HepG2 (cell line): ENCODE results near the gene TOP1. TPM values are rescaled to one million over a fixed set of nuclear protein-coding genes. Genes with fewer than 3 reads are reported as not detected.
A peak's percentile ranks its signal among the peaks of the same experiment; 100 is the strongest.

Experiments
- ATF1 ChIP-seq: IDR thresholded peaks from 2 replicates; pipeline ENCODE4 v1.6.1; 2016; ENCODE audit warnings: mild to moderate bottlenecking, control low read depth
- GRHL1 ChIP-seq: sonication (generic); formaldehyde crosslinking; conservative IDR thresholded peaks from 2 replicates; pipeline ENCODE4 v1.8.0; 2022; ENCODE audit warnings: missing genetic modification reagents
- JUND ChIP-seq: sonication (generic); formaldehyde crosslinking; IDR thresholded peaks from 2 replicates; pipeline ENCODE4 v1.8.0; 2022; ENCODE audit warnings: mild to moderate bottlenecking, missing genetic modification reagents
- KAT2B ChIP-seq: fragments of 150-350 bp; IDR thresholded peaks from 2 replicates; pipeline ENCODE4 v1.6.1; 2014; ENCODE audit warnings: low read depth, low read length, borderline replicate concordance
- KLF11 ChIP-seq: IDR thresholded peaks from 2 replicates; pipeline ENCODE4 v1.6.1; 2016; ENCODE audit warnings: missing compliant biosample characterization
- PBX3 ChIP-seq: sonication (generic); formaldehyde crosslinking; IDR thresholded peaks from 2 replicates; pipeline ENCODE4 v1.8.1; 2023; ENCODE audit warnings: missing genetic modification reagents, inconsistent platforms, borderline replicate concordance
- PCBP1 ChIP-seq: fragments of 200-400 bp; formaldehyde crosslinking; IDR thresholded peaks from 2 replicates; pipeline ENCODE4 v1.6.1; 2017; ENCODE audit warnings: mild to moderate bottlenecking, low read depth, low read length, borderline replicate concordance
- SNAPC4 ChIP-seq: sonication (generic); formaldehyde crosslinking; IDR thresholded peaks from 2 replicates; pipeline ENCODE4 v1.4.0; 2020; ENCODE audit warnings: mild to moderate bottlenecking, missing genetic modification reagents
- SNRNP70 ChIP-seq: fragments of 200-400 bp; formaldehyde crosslinking; IDR thresholded peaks from 2 replicates; pipeline ENCODE4 v1.6.1; 2017; ENCODE audit warnings: mild to moderate bottlenecking, low read depth, low read length, moderate library complexity
- SOX13 ChIP-seq, 3 experiments: fragments of 450-650 bp in 1 of 3; sonication (generic) in 1 of 3; formaldehyde crosslinking in 1 of 3; IDR thresholded peaks in 2 of 3; conservative IDR thresholded peaks in 1 of 3; 2 replicates each; pipeline versions ENCODE4 v1.5.0 to v1.6.1; 2016 to 2020; ENCODE audit warnings: antibody characterized with exemption in 1 of 3, mild to moderate bottlenecking in 1 of 3, missing compliant biosample characterization in 1 of 3, missing genetic modification reagents in 1 of 3, moderate library complexity in 1 of 3
- SP140L ChIP-seq: sonication (generic); formaldehyde crosslinking; IDR thresholded peaks from 2 replicates; pipeline ENCODE4 v1.4.0; 2020; ENCODE audit warnings: missing genetic modification reagents, borderline replicate concordance
- ZNF207 ChIP-seq: fragments of 450-650 bp; IDR thresholded peaks from 2 replicates; pipeline ENCODE4 v1.6.1; 2016; ENCODE audit warnings: antibody characterized with exemption, borderline replicate concordance
- ZNF280D ChIP-seq: sonication (generic); formaldehyde crosslinking; IDR thresholded peaks from 2 replicates; pipeline ENCODE4 v1.5.1; 2020; ENCODE audit warnings: mild to moderate bottlenecking, missing genetic modification reagents
- ZNF326 ChIP-seq: sonication (generic); formaldehyde crosslinking; IDR thresholded peaks from 2 replicates; pipeline ENCODE4 v1.4.0; 2020; ENCODE audit warnings: missing genetic modification reagents, borderline replicate concordance
- ZNF550 ChIP-seq: sonication (generic); formaldehyde crosslinking; IDR thresholded peaks from 2 replicates; pipeline ENCODE4 v1.4.0; 2020; ENCODE audit warnings: mild to moderate bottlenecking, missing genetic modification reagents, borderline replicate concordance
- ZNF614 ChIP-seq: IDR thresholded peaks from 2 replicates; pipeline ENCODE4 v1.6.1; 2018; ENCODE audit warnings: missing biosample characterization, missing genetic modification reagents, inconsistent platforms, borderline replicate concordance
- ZNF792 ChIP-seq: IDR thresholded peaks from 2 replicates; pipeline ENCODE4 v1.6.1; 2016
- polyA plus RNA-seq, 8 experiments: library from polyadenylated mRNA; depleted of rRNA in 3 of 8; stranded (reverse) in 7 of 8; unstranded in 1 of 8; fragments of >200 nt; fragmentation: Illumina TruSeq in 4 of 8; extraction: Trizol in 4 of 8; gene quantifications; 2 replicates each; pipeline versions ENCODE4 v1.2.1 to v1.2.3, GENCODE V29; 2011 to 2016; ENCODE audit warnings: low read depth in 4 of 8, missing spikeins in 1 of 8, mixed read lengths in 1 of 8; ENCODE audit not compliant: insufficient read depth in 1 of 8
- total RNA-seq, 5 experiments: library from RNA; depleted of rRNA; stranded (reverse); fragments of >200 nt; fragmentation: Illumina TruSeq; extraction: Trizol; gene quantifications; 2 replicates each; pipeline ENCODE4 v1.2.3, GENCODE V29; 2016; ENCODE audit warnings: low read depth in 1 of 5

TOP1 gene
- total and polyA plus RNA-seq, 2 of the 13 experiments (the other 11 are each of a cell fraction or from before 2014, with no cell fraction given): 10.2 to 19.4 TPM

GRCh38 chr20:41006126-41006935, 22.3 kb upstream of the TOP1 start (continued):
- no peak for TF ChIP-seq ZNF614 (CRISPR knock-in tag)
- no peak for TF ChIP-seq ZNF550 (CRISPR knock-in tag)
- no peak for TF ChIP-seq ZNF280D (CRISPR knock-in tag)
- TF ChIP-seq ZNF207: no peak
- TF ChIP-seq JUND (CRISPR knock-in tag): no peak
- no peak for TF ChIP-seq SNRNP70
- TF ChIP-seq SOX13 (IDR thresholded peaks at IDR 0.05): no peak
- TF ChIP-seq SOX13 (CRISPR knock-in tag; conservative IDR thresholded peaks at IDR 0.05 in 1 of 2, IDR thresholded peaks at IDR 0.05 in 1 of 2): no peak
- no peak for TF ChIP-seq KAT2B
- no peak for TF ChIP-seq GRHL1 (CRISPR knock-in tag)
- TF ChIP-seq SP140L (CRISPR knock-in tag): no peak
- TF ChIP-seq ZNF792 (CRISPR knock-in tag): no peak
- TF ChIP-seq KLF11: no peak
- no peak for TF ChIP-seq ATF1
- TF ChIP-seq PBX3 (CRISPR knock-in tag): no peak
- no peak for TF ChIP-seq PCBP1
- TF ChIP-seq SNAPC4 (CRISPR knock-in tag): 0 out of 2 replicates have a peak, but pooled peaks have one; percentile 23
- TF ChIP-seq ZNF326 (CRISPR knock-in tag): no peak
